Activated CD8-positive, alpha-beta T cell treated with anti-CD3 and anti-CD28 coated beads, Interleukin-2, amount 10 ng/mL, durations not matched to agents 7 days and 5 days (primary cell): ENCODE results near the gene LIMS1. TPM values are rescaled to one million over a fixed set of nuclear protein-coding genes. Genes with fewer than 3 reads are reported as not detected.
A peak's percentile ranks its signal among the peaks of the same experiment; 100 is the strongest.
"Not testable (repeated sequence)": the region's sequence is repeated elsewhere in the genome, so short reads cannot be mapped to it uniquely, and the experiment has no call there.

Experiments
- ATAC-seq: fragments of 150-1000 bp; cut with Tn5 transposase; one replicate; pipeline ENCODE4 v1.10.0; 2021; ENCODE audit warnings: moderate library complexity
- CTCF ChIA-PET: fragments of 350-600 bp; sonication (Branson Sonifier 250); formaldehyde crosslinking; loops from one replicate; lab custom pipeline; 2021; ENCODE audit warnings: antibody characterized with exemption; lab: Charles Lee
- POLR2A ChIA-PET: fragments of 350-600 bp; sonication (Branson Sonifier 250); formaldehyde crosslinking; loops from one replicate; lab custom pipeline; 2021; ENCODE audit warnings: antibody characterized with exemption; lab: Charles Lee
- DNase-seq: peaks from one replicate; pipeline ENCODE4 v3.0.0-alpha.2; 2020
- H3K27ac Mint-ChIP-seq: one replicate; pipeline ENCODE4 v1.8.0; 2021; ENCODE audit warnings: mild to moderate bottlenecking, mixed read lengths
- H3K27me3 Mint-ChIP-seq: one replicate; pipeline ENCODE4 v1.8.0; 2021; ENCODE audit warnings: low read depth, mixed read lengths
- H3K36me3 Mint-ChIP-seq: one replicate; pipeline ENCODE4 v1.8.0; 2021; ENCODE audit warnings: low read depth, mixed read lengths
- H3K4me1 Mint-ChIP-seq: one replicate; pipeline ENCODE4 v1.8.0; 2021; ENCODE audit warnings: low read depth, mixed read lengths
- H3K4me3 Mint-ChIP-seq: one replicate; pipeline ENCODE4 v1.8.0; 2021; ENCODE audit warnings: mild to moderate bottlenecking, mixed read lengths
- H3K9me3 Mint-ChIP-seq: one replicate; pipeline ENCODE4 v1.8.0; 2022; ENCODE audit warnings: mixed read lengths; ENCODE audit not compliant: insufficient read depth
- total RNA-seq, 2 experiments: library from RNA; stranded (reverse); gene quantifications; one replicate each; pipeline ENCODE4 v1.2.3, GENCODE V29; 2021

The LIMS1 gene
- total RNA-seq, 2 experiments from 2014 or later: 36.4 to 41.1 TPM

DNA sequence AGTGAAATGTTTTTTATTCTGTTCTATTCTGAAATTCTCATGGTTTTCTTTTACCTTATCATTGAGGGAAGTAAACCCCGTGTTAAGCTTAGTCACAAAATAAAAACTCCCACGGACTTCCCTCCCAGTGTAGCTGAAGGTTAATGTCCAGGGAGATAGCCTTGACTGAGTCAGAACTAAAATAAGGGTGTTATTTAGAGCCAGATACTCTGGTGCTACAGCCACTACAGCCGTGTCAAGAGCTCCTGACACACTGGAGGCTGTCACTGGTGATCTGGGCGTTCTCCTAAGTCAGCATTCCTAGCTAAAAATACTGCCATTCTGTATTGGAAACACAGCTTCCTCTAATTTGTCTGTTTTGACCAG, 103.0 kb downstream of the LIMS1 start:
- POLR2A ChIA-PET: no interaction called here
- no peak for DNase-seq
- no peaks in the 10 kb centered on the region for H3K36me3 Mint-ChIP-seq
- ATAC-seq: no peak
- H3K27me3 Mint-ChIP-seq: no peaks in the 10 kb centered on the region
- H3K9me3 Mint-ChIP-seq: no peaks in the 10 kb centered on the region
- no peak overlapping the region for H3K27ac Mint-ChIP-seq
- CTCF ChIA-PET: interaction anchor here (0.8 to 8.9 kb wide), 16 partner anchors 9 to 139 kb away, joined by 3 to 227 read pairs (median 8); no protein-coding TSS in a partner anchor
- no peak overlapping the region for H3K4me3 Mint-ChIP-seq
- H3K4me1 Mint-ChIP-seq: peaks cover 23% of the 10 kb centered on the region

DNA sequence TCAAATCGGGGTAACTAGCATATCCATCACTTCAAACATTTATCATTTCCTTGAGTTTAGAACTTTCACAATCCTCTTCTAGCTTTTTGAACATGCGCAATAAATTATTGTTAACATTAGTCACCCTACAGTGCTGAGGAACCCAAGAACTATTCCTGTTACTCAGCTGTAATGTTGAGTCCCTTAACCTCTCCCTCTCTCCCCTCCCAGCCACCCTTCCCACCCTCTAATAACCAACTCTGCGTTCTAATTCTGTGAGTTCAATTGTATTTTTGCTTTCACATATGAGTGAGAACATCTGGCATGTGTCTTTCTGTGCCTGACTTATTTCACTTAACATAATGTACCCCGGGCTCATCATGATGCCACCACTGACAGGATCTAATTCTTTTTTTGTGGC, 106.5 kb downstream of the LIMS1 start:
- POLR2A ChIA-PET: no interaction called here

DNA sequence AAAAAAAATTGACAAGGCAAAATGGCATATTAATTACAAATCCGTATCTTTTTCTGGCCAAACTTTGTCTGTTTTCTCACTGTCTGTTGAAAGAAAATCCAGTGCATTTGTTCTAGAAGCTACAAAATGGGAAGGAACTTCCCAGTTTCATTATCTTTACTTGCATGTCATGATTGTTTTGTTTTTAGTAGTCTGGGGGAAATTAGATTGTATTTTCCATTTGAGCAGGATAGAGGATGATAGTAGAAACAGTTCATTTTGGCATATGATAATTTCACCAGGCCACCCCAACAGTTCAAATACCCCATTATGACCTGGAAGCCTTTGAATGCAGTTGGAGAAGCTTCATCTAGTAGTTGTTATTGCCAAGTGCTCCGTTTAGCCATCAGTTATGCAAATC, 107.5 kb downstream of the LIMS1 start:
- Mint-ChIP-seq H3K4me1 (peaks cover 11% of the 10 kb centered on the region), H3K9me3 (peaks cover 11% of the 10 kb centered on the region), H3K27me3 (no peaks in the 10 kb centered on the region), H3K4me3 (no peak overlapping the region), H3K36me3 (peaks cover 18% of the 10 kb centered on the region), H3K27ac (no peak overlapping the region)
- ATAC-seq (no peak), DNase-seq (no peak)
- POLR2A ChIA-PET: no interaction called here
- CTCF ChIA-PET: interaction anchor here (1.3 to 1.8 kb wide), 2 partner anchors 12 to 21 kb away, joined by 3 read pairs; no protein-coding TSS in a partner anchor

More for the DNA sequence above, 106.5 kb downstream of the LIMS1 start:
- ATAC-seq: no peak
- Mint-ChIP-seq H3K27ac (no peak overlapping the region), H3K4me1 (peaks cover 17% of the 10 kb centered on the region), H3K27me3 (no peaks in the 10 kb centered on the region), H3K9me3 (peaks cover 4% of the 10 kb centered on the region), H3K4me3 (no peak overlapping the region), H3K36me3 (peaks cover 12% of the 10 kb centered on the region)
- no peak for DNase-seq
- CTCF ChIA-PET: interaction anchor here (1.6 to 1.8 kb wide), 3 partner anchors 9 to 20 kb away, joined by 3 to 6 read pairs (median 5); no protein-coding TSS in a partner anchor

DNA sequence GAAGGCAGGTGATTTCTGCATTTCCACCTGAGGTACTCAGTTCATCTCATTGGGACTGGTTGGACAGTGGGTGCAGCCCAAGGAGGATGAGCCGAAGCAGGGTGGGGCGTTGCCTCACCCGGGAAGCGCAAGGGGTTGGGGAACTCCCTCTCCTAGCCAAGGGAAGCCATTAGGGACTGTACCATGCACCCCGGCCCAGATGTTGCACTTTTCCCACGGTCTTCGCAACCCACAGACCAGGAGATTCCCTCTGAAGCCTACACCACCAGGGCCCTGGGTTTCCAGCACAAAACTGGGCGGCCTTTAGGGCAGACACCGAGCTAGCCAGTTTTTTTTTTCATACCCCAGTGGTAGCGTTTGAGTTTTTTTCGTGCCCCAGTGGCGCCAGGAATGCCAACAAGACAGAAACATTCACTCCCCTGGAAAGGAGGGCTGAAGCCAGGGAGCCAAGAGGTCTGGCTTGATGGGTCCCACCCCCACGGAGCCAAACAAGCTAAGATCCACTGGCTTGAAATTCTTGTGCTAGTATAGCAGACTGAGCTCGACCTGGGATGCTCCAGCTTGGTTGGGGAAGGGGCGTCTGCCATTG, 109.1 kb downstream of the LIMS1 start:
- ChIA-PET POLR2A (no interaction called here), CTCF (interaction anchor here (1.3 kb wide), 1 partner anchor 14 kb away, joined by 3 read pairs; no protein-coding TSS in a partner anchor)
- H3K27ac Mint-ChIP-seq: no peak overlapping the region
- no peak overlapping the region for H3K4me3 Mint-ChIP-seq
- ATAC-seq (no peak), DNase-seq (no peak)
- H3K9me3 Mint-ChIP-seq: peaks cover 11% of the 10 kb centered on the region
- peaks cover 27% of the 10 kb centered on the region for H3K36me3 Mint-ChIP-seq
- H3K27me3 Mint-ChIP-seq: no peaks in the 10 kb centered on the region
- peaks cover 10% of the 10 kb centered on the region for H3K4me1 Mint-ChIP-seq

DNA sequence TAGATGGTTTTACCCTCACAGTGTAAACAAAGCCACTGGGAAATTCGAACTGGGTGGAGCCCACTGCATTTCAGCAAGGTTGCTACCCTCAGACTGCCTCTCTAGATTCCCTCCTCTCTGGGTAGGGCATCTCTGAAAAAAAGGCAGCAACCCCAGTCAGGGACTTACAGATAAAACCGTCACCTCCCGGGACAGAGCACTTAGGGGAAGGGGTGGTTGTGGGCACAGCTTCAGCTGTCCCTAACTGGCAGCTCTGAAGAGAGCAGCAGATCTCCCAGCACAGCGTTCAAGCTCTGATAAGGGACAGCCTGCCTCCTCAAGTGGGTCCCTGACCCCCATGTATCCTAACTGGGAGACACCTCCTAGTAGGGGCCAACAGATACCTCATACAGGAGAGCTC, 109.6 kb downstream of the LIMS1 start:
- CTCF ChIA-PET, DNase-seq, H3K27me3 Mint-ChIP-seq, ATAC-seq, POLR2A ChIA-PET, H3K27ac Mint-ChIP-seq, H3K4me3 Mint-ChIP-seq: not testable (repeated sequence)
- H3K4me1 Mint-ChIP-seq: peaks cover 15% of the 10 kb centered on the region
- peaks cover 11% of the 10 kb centered on the region for H3K9me3 Mint-ChIP-seq
- peaks cover 30% of the 10 kb centered on the region for H3K36me3 Mint-ChIP-seq

DNA sequence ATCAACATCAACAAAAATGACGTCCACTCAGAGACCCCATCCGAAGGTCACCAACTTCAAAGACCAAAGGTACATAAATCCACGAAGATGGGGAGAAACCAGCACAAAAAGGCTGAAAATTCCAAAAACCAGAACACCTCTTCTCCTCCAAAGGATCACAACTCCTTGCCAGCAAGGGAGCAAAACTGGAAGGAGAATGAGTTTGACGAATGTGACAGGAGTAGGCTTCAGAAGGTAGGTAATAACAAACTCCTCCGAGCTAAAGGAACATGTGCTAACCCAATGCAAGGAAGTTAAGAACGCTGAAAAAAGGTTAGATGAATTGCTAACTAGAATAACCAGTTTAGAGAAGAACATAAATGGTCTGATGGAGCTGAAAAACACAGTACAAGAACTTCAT, 110.2 kb downstream of the LIMS1 start:
- peaks cover 31% of the 10 kb centered on the region for H3K36me3 Mint-ChIP-seq
- H3K4me1 Mint-ChIP-seq: peaks cover 18% of the 10 kb centered on the region
- CTCF ChIA-PET, ATAC-seq, H3K27me3 Mint-ChIP-seq, H3K4me3 Mint-ChIP-seq, DNase-seq, POLR2A ChIA-PET, H3K27ac Mint-ChIP-seq: not testable (repeated sequence)
- peaks cover 11% of the 10 kb centered on the region for H3K9me3 Mint-ChIP-seq

DNA sequence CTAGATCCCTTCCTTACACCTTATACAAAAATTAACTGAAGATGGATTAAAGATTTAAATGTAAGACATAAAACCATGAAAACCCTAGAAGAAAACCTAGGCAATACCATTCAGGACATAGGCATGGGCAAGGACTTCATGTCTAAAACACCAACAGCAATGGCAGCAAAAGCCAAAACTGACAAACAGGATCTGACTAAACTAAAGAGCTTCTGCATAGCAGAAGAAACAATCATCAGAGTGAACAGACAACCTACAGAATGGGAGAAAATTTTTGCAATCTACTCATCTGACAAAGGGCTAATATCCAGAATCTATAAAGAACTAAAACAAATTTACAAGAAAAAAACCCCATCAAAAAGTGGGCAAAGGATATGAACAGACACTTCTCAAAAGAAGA, 114.5 kb downstream of the LIMS1 start:
- Mint-ChIP-seq H3K4me1 (peaks cover 32% of the 10 kb centered on the region), H3K27ac (peak overlapping the region; percentile 18), H3K36me3 (peaks cover 33% of the 10 kb centered on the region), H3K9me3 (peaks cover 11% of the 10 kb centered on the region)
- DNase-seq, POLR2A ChIA-PET, ATAC-seq, H3K27me3 Mint-ChIP-seq, H3K4me3 Mint-ChIP-seq: not testable (repeated sequence)
- CTCF ChIA-PET: interaction anchor here (1.2 kb wide), 1 partner anchor 12 kb away, joined by 13 read pairs; no protein-coding TSS in a partner anchor

DNA sequence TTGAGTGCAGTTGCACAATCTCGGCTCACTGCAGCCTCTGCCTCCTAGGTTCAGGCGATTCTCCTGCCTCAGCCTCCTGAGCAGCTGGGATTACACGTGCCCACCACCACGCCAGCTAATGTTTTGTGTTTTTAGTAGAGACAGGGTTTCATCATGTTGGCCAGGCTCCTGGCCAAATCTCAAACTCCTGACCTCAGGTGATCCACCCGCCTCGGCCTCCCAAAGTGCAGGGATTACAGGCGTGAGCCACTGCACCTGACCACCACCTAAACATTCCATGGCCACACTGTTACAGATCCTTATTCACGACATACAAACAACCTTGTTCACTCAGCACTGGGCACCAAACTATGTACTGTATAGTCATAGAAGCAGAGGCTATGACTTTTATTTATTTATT, 116.2 kb downstream of the LIMS1 start:
- CTCF ChIA-PET: interaction anchor here (1.5 to 1.8 kb wide), 2 partner anchors 13 to 14 kb away, joined by 3 to 6 read pairs; no protein-coding TSS in a partner anchor
- peak overlapping the region; percentile 25 for H3K27ac Mint-ChIP-seq
- H3K4me1 Mint-ChIP-seq: peaks cover 35% of the 10 kb centered on the region

DNA sequence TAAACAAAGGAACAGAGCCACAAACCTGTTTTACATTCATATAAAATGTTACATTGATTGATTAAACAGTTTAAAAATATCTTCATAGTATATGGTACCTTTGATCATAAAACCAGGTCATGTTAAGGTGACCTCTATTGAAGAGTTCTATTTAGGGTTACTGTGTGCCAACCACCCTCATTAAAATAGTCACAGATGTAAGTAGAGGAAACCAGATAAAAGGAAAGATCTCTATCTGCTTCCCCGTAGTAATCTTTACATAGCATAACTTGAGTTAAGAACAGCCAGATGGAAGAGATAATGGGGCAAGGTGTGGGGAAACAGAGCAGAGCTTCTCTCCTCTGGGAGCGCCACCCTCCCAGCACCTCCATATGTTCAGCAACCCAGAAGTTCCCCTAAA, 117.2 kb downstream of the LIMS1 start:
- Mint-ChIP-seq H3K4me3 (peak overlapping the region; percentile 8), H3K4me1 (peaks cover 35% of the 10 kb centered on the region)
- ATAC-seq: peak; percentile 29

More for the DNA sequence above, 116.2 kb downstream of the LIMS1 start:
- H3K4me3 Mint-ChIP-seq, POLR2A ChIA-PET, ATAC-seq, H3K27me3 Mint-ChIP-seq, DNase-seq: not testable (repeated sequence)
- H3K9me3 Mint-ChIP-seq: peaks cover 10% of the 10 kb centered on the region
- H3K36me3 Mint-ChIP-seq: peaks cover 20% of the 10 kb centered on the region

DNA sequence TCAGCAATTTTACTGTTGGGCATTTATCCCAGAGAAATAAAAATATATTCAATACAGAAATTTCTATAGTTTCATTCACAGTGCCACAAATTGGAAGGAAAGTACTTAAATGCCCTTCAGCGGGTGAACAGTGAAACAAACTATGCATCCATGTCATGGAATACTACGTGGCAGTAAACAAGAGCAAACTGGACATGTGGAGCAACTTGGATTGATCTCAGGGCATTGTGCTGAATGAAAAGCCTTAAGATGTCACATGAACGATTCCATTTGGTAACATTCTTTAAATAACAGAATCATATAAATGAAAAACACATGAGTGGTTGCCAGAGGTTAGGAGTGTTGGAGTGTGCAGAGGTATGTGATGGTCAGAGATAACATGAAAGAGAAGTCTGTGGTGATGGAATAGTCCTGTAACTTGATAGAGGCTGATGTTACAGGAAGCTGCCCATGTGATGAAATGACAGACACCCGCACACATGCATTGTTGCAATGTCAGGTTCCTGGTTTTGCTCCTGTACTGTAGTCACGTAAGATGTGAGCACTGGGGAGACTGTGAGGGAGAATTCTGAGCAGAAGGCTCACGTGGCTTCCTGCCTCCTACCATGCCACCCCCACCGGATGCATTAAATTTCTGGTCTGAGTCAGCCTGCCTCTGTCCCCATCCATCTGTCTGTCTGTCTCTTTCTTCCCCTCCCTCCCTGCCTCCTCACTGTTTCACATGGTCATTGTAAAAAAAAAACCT, 118.1 kb downstream of the LIMS1 start:
- ATAC-seq (peak; percentile 97), DNase-seq (peak; percentile 78)
- H3K9me3 Mint-ChIP-seq, H3K27me3 Mint-ChIP-seq, CTCF ChIA-PET, POLR2A ChIA-PET, H3K36me3 Mint-ChIP-seq: not testable (repeated sequence)
- Mint-ChIP-seq H3K4me3 (peak overlapping the region; percentile 67), H3K27ac (peak overlapping the region; percentile 91), H3K4me1 (peaks cover 35% of the 10 kb centered on the region)

More for the DNA sequence above, 117.2 kb downstream of the LIMS1 start:
- CTCF ChIA-PET: interaction anchor here (1.8 kb wide), 1 partner anchor 15 kb away, joined by 6 read pairs; no protein-coding TSS in a partner anchor
- DNase-seq, H3K9me3 Mint-ChIP-seq, POLR2A ChIA-PET, H3K27me3 Mint-ChIP-seq: not testable (repeated sequence)
- Mint-ChIP-seq H3K36me3 (peaks cover 14% of the 10 kb centered on the region), H3K27ac (peak overlapping the region; percentile 83)

DNA sequence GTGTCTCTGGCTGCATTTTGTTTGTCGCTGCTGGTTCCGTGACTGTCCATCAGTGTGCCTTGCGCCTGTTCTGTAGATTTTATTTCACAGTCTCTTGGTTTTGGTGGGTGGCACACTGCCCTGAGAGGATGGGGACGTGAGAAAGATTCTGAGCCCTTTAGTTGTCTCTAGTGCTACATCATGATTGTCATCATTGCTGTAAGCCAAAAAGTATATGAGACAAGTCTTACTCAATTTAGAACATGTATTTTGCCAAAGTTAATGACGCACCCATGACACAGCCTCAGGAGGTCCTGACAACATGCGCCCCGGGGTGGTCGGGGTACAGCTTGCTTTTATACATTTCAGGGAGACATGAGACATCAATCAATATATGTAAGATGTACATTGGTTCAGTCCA, 119.2 kb downstream of the LIMS1 start:
- POLR2A ChIA-PET, H3K9me3 Mint-ChIP-seq, H3K36me3 Mint-ChIP-seq, H3K27ac Mint-ChIP-seq, ATAC-seq, DNase-seq, H3K27me3 Mint-ChIP-seq, CTCF ChIA-PET, H3K4me3 Mint-ChIP-seq: not testable (repeated sequence)
- peaks cover 33% of the 10 kb centered on the region for H3K4me1 Mint-ChIP-seq

DNA sequence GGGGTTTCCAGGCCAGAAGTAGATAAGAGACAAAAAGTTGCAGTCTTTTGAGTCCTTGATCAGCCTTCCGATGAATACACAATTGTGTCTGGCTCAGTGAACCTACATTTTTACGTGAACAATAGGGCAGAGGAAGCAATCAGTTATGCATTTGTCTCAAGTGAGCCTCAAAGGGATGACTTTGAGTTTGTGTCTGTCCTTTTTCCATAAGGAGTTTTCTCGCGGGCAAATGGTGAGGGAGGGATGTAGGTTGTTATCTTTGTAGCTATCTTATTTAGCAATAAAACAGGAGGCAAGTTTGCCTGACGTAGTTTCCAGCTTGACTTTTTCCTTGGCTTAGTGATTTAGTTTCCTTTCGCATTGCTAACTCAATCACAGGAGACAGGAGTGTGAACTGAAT, 119.6 kb downstream of the LIMS1 start:
- POLR2A ChIA-PET, DNase-seq: not testable (repeated sequence)

More for the DNA sequence above, 119.6 kb downstream of the LIMS1 start:
- H3K36me3 Mint-ChIP-seq, CTCF ChIA-PET, H3K27me3 Mint-ChIP-seq, H3K9me3 Mint-ChIP-seq, ATAC-seq, H3K27ac Mint-ChIP-seq, H3K4me3 Mint-ChIP-seq: not testable (repeated sequence)
- peaks cover 28% of the 10 kb centered on the region for H3K4me1 Mint-ChIP-seq
